ENCODE results near the gene ELOA.
"Not testable (repeated sequence)": the region's sequence is repeated elsewhere in the genome, so short reads cannot be mapped to it uniquely, and the experiment has no call there.

The ELOA gene

GRCh38 chr1:23802809-23803342 is 59.6 kb downstream of the ELOA start:
- DNase-seq: not testable (repeated sequence)

- no peak for DNase-seq
Measured at GRCh38 chr1:23803674-23804073, 60.4 kb downstream of the ELOA start.

DNA sequence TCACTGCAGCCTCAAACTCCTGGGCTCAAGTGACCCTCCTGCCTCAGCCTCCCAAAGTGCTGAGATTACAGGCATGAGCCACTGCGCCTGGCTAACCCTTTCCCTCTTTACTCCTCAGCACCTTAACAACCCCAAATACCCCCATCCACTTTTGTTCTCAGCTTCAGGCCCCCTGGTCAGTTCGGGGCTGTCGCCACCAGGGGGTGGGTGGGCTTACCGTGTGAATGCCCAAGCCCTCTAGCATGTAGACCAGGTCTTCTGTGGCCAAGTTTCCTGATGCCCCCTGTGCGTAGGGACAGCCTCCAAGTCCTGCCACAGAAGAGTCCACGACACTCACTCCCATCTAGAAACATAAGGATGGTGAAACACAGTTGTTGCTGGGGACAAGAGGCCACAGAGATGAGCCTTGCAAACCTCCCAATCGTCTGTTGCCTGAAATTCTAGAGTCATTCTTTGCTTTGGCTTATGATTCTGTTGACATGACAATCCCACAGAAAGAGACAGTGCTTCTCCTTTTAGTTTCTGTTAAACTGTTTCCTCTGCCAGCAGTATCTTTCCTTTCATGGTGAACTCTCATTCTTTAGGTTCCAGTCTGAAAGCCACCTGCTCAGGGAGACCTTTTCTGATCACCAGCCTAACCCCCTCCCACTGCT is 61.0 kb downstream of the ELOA start:
- no peak for DNase-seq

DNA sequence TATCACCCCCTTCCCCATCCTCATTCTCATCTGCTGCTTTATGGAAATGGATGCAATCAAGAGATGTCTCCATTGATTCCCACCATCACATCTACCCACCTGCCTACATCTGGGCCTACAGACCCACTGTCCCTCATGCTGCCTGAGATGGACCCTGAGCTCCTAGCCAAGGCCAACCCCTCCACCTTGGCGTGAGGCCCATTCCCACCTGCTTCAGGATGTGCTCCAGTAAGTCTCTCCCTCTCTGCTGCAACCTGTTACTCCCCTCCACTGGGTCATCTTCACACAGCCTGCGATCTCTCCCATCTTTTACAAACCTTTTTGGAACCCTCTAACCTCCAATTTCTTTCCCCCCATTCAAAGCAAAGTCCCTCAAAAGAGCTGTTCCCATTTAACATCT is 61.8 kb downstream of the ELOA start:
- DNase-seq: no peak

DNA sequence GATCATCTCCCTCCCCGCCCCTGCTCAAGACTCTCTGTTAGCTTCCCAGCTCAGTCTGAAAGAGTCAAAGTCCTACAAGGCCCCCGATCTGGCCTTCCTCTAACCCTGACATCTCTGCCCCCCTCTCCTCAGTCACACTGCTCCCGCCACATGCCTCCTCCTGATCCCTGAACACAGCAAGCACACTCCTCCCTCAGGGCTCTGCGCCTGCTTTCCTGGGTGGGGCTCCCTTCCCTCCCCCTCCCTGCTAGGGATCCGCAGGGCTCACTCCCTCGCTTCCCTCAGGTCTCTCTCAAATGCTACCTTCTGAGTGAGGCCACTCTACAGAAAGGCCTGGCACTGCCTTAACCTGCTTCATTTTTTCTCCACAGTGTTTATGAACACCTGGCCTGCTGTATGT is 63.0 kb downstream of the ELOA start:
- DNase-seq: no peak

- DNase-seq: no peak
Measured at GRCh38 chr1:23807453-23807852, 64.2 kb downstream of the ELOA start.

- peak; percentile 75 for DNase-seq
Measured at GRCh38 chr1:23809751-23810171, 66.5 kb downstream of the ELOA start.

DNA sequence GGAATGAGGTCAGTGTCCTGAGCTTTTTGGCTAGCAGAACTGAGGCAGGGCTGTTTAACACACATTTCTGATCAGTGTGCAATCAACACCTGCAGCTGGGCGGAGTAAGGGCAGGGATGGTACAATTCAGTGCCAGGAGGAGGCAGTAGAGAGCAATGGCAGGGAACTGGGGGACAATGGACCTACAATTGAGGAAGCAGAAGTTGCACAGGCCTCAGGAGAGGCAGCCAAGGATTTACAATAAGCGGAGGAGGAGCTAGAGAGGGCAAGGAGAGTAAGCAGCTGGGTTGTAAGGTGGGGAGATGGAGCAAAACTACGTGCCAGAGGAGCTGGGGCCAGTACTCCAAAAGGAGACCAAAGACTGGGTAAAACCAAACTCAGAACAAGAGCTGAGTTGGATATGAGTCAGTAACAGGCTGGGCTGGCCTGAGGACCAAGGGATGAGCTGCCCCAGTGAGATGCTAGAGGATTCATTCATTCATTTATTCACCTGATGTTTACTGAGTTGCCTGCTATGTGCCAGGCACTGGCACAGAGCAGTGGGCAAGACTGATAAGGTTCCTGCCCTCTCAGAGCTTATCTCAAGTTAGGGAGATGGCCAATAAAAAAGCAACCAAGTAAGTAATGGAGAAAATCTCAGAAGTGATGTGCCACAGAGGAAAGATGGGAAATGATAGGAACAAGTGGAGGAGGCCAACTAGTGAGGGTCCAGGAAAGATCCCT is 67.7 kb downstream of the ELOA start:
- peak; percentile 38 for DNase-seq
